Peyer's patch (tissue), 4 donors: ENCODE results near the gene HNRNPM.
A peak's percentile ranks its signal among the peaks of the same experiment; 100 is the strongest.

Experiments
- CTCF ChIP-seq, 6 experiments: fragments of 450-650 bp in 4 of 6; fragments of 200-600 bp in 2 of 6; sonication (generic) in 1 of 6; IDR thresholded peaks; one replicate each; pipeline ENCODE4 v1.5.1; 2017 to 2019; ENCODE audit warnings: antibody characterized with exemption in 6 of 6, mild to moderate bottlenecking in 3 of 6, moderate library complexity in 1 of 6
- POLR2A ChIP-seq, 2 donors: fragments of 450-650 bp; IDR thresholded peaks; one replicate each; pipeline ENCODE4 v1.5.1; 2017; ENCODE audit warnings: antibody characterized with exemption in 2 of 2, mild to moderate bottlenecking in 2 of 2, moderate library complexity in 2 of 2

GRCh38 chr19:8513687-8514504, 69.1 kb downstream of the HNRNPM start, which contains the start of gene ZNF414:
- TF ChIP-seq CTCF (IDR thresholded peaks at IDR 0.05) (peak in 1 of 6 experiments; percentile 8), POLR2A (IDR thresholded peaks at IDR 0.05) (peak; percentile 93 to 97)
